GM19372 (cell line): ENCODE results near the gene MPZL1.

Experiments used
- ATAC-seq: cut with Tn5 transposase; IDR thresholded peaks from one replicate; pipeline ENCODE4 v1.9.1; 2021; ENCODE audit warnings: mild to moderate bottlenecking, low read depth, moderate library complexity; ENCODE audit not compliant: unreplicated experiment

The MPZL1 gene

DNA sequence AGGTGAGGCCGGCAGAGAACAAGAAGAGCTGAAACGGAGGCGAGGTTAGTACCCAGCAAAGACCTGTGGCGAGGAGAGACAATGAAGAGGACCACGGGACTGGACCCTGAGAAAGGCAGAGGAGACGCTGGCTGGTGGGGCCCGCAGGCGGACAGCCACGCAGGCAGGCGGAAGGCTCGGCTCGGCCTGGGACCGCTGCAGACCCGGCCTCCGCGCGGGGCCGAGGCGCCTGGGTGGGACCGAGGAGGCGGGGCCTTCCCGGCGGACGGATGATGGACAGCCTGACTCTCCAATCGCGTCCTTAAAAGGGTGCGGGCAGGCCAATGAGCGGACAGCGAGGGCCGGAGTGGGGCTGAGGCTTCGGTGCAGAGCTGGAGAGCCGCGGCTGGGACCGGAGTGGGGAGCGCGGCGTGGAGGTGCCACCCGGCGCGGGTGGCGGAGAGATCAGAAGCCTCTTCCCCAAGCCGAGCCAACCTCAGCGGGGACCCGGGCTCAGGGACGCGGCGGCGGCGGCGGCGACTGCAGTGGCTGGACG lies at the start of gene MPZL1:
Gene MPZL1, plus strand, starts transcription at position 366 of the 535 bp plus-strand sequence. CDS start 170 bp downstream, outside the sequence.
- ATAC-seq, result peak; percentile 91

- ATAC-seq, result no peak
These were observed 49.0 kb upstream of the MPZL1 start for GRCh38 chr1:167672831-167673230.

DNA sequence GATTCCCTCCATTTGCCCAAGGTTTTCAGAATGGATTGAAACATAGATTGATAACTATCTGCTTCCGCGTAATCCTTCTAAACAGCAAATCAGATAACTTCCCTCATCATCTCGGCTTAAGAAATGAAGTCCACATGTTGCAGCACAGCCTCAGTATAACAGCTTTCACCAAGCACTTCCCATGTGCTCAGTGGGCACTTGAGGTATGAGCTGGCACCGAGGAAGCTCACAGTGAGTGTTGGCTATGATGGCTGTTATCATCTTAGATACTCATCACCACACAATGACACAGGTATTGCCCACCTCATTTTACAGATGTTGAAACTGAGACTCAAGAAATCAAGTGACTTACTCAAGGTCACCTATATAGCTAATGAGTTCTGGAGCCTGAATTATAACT lies 48.5 kb upstream of the MPZL1 start:
- no peak for ATAC-seq

GRCh38 chr1:167674156-167674555 lies 47.6 kb upstream of the MPZL1 start:
- no peak for ATAC-seq

- ATAC-seq, result no peak
These were observed 46.3 kb upstream of the MPZL1 start for GRCh38 chr1:167675440-167675839.

DNA sequence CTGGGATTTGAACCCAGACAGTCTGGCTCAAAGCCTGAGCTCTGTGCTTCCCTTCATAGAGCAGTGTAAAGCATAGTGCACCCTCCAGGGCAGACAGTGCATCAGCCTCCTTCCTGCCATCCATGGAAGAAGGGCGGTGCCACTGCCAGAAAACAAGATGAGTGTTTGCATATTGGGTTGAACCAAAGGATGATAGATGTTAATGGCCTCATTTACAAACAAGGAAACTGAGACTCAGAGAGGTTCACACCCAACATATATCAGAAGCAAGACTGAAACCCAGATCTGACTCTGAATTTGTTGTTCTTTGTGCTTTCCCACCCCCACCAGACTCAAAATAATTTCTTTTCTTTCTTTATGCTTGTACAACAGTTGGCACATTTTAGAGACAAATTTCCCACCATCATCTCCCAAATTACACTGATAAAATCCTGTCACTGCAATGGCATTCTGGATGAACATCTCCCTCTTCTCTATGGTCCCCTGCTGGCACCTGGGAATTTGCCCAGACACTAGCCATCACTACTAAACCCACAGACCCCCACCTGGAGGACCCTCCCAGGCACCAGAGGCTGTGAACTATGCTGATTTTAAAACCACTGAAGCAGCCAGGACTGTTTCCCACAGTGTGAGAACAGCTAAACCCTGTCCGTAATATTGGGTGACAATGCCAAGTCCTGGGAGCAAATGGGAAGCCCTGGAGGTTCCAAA lies 45.4 kb upstream of the MPZL1 start:
- ATAC-seq, result no peak

DNA sequence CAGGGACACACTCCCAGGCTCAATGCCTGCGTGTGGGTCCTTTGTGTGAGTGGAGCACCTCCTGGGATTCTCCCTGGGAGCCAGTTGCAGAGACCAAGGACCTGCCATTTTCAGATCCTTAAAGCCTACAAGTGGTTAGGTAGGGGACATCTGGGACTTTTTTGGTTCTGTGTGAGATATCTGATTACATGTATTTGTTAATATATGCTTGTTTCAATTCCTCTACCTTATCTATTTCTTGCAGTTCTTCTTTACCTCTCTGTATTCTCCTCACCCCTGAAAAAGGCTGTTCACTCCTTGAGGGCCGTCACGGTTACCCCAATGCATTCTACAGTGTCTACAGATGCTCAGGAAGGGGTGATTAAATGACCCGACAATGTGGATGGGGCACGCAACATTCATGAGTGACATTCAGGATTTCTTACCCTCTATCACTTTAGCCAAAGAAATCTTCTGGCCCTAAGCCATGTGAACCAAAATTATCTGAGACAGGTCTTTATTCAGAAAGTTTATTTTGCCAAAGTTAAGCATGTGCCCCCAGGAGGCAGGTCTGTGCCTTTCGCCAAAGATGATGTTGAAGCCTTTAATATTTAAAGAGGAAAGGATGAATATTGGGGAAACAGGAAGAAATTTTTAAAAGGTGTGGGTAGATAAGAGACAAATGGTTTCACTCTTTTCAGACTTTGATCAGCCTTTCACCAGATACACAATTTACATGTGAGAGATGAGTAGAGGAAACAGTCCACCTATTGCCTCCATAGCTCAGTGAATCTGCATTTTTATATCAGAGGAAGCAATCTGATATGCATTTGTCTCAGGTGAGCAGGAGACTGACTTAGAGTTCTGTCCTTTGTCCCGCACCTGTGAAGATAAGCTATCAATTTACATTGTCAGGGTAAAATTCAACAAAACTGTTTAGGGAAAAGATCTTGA lies 44.6 kb upstream of the MPZL1 start:
- ATAC-seq, result no peak

DNA sequence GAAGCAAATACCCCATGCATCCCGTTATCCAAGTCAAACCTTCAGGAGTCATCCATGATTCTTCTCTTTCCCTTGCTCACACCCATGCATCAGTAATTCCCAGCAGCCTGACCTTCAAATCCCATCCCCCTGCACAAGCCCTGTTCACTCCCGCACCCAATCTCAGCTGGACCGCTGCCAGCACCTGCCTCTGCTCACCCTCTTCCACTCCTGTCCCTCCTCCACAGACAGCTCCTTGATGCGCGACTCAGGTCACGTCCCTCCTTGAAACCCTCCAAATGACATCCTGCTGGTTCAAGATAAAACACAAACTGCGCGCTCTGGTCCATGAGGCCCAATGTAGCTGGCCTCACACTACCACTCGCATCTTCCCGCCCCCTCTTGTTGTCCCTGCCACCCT lies 43.4 kb upstream of the MPZL1 start:
- no peak for ATAC-seq

GRCh38 chr1:167678838-167679237 lies 42.9 kb upstream of the MPZL1 start:
- no peak for ATAC-seq

DNA sequence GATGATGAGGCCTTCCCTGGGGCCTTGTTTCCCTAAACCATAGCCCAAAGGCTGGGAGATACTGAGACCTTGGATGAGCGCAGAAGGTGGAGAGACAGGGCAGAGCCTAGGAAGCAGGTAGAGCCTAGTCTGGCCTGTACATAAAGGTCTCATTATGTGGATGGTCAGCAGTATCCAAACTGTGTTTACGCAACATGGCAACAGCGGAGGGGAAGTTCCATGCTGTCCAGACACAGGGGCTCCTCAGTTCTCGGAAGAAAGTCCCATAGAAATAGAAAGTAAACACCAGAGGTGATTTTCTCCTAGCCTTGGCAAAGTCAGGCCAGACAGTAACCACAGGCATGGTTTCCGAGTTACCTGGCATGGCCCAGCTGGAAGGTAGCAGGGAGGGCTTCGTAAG lies 42.1 kb upstream of the MPZL1 start:
- ATAC-seq, result no peak

DNA sequence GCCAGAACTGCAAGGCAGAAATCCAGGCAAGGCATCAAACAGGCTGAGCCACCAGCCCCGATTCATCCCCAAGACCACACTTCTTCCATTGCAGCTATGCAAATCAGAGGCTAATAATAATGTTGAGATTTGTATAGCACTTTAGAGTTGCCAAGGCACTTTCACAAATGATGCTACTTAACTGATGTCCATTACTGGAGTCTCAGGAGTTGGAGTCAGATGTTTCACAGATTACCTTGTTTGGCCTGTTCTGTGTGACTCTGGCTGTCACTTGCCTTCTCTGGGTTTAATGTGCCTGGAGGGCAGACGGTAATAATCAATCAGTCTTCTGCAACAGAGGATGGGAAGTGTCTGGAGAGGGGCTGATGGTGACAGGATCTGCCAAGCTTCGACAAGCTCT lies 40.8 kb upstream of the MPZL1 start:
- ATAC-seq, result no peak

DNA sequence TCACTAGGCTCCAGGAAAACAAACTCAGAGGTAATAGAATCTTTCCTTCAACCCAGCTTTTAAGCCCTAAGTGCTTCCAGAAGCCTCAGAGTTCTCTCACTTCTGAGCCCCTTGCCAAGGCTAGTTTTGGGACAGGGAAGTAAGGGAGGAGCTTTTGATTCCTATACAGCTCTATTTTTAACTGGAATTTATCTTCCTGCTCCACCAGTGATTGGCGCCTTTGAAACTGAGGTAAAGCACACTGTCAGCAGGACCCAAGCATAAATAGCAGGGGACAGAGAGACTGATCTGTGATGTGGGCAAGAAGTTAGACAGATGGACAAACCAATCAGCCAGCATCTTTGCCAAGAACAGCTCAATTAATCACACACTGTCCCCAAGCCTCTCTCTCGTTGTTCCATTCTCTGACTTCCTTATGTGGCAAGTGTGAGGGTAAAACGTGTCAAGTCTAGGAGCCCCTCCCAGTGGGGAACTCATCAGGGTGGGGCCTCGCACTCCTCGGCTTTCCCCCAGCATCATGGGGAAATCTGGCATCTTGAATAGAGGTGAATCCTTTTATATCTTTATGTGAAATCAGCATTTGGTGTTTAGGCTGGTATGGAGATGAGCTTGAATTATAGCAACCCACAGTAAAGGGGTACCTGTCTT lies 40.2 kb upstream of the MPZL1 start:
- ATAC-seq, result no peak

DNA sequence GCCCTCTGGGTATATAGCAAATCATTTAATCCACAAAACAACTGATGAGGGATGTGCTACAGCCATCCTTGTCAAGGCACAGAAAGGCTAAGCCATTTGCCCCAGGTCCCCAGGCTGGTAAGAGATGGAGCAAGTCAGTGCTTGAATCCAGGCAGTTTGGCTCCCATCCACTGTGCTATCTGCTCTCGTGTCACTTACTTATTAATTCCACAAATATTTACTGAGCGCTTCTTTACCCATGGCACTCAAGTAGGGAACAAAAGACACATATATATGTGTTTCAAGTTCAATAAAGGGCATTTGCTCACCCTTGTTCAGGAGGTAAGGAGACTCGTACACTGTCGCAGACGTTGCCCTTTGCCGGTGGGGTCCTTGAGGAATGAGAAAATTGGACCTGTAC lies 38.6 kb upstream of the MPZL1 start:
- ATAC-seq, result no peak

- ATAC-seq, result no peak
These were observed 37.9 kb upstream of the MPZL1 start for GRCh38 chr1:167683641-167684502.

- no peak for ATAC-seq
These were observed 35.9 kb upstream of the MPZL1 start for GRCh38 chr1:167685844-167686243.

GRCh38 chr1:167687919-167688519 lies 33.8 kb upstream of the MPZL1 start:
- no peak for ATAC-seq

GRCh38 chr1:167689567-167689920 lies 32.2 kb upstream of the MPZL1 start:
- no peak for ATAC-seq

DNA sequence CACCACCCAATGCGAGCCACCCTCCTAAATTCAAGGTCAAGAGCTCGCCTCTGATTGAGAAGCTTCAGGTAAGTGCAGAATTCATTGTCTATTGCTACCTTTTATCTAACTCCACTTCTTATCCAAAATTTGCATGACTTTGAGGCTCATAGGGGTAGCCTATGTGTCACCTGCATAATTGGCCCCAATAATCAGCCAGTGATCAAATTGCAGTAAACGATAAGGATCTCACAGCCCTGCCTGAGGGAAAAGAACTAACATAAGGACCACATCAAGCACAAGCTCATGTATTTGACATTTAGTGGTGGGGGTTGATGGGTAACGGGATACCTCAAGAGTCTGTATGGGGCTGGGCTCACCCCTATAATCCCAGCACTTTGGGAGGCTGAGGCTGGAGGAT lies 31.7 kb upstream of the MPZL1 start:
- no peak for ATAC-seq

- no peak for ATAC-seq
These were observed 28.2 kb upstream of the MPZL1 start for GRCh38 chr1:167693425-167694045.
